NCI-H187 (cell line): ENCODE measurements around the gene TASOR2.

Experiments
- DNase-seq, 2 experiments: peaks; one replicate each; lab custom pipeline; 2025; lab: John Stamatoyannopoulos, UW

The TASOR2 gene, protein sequence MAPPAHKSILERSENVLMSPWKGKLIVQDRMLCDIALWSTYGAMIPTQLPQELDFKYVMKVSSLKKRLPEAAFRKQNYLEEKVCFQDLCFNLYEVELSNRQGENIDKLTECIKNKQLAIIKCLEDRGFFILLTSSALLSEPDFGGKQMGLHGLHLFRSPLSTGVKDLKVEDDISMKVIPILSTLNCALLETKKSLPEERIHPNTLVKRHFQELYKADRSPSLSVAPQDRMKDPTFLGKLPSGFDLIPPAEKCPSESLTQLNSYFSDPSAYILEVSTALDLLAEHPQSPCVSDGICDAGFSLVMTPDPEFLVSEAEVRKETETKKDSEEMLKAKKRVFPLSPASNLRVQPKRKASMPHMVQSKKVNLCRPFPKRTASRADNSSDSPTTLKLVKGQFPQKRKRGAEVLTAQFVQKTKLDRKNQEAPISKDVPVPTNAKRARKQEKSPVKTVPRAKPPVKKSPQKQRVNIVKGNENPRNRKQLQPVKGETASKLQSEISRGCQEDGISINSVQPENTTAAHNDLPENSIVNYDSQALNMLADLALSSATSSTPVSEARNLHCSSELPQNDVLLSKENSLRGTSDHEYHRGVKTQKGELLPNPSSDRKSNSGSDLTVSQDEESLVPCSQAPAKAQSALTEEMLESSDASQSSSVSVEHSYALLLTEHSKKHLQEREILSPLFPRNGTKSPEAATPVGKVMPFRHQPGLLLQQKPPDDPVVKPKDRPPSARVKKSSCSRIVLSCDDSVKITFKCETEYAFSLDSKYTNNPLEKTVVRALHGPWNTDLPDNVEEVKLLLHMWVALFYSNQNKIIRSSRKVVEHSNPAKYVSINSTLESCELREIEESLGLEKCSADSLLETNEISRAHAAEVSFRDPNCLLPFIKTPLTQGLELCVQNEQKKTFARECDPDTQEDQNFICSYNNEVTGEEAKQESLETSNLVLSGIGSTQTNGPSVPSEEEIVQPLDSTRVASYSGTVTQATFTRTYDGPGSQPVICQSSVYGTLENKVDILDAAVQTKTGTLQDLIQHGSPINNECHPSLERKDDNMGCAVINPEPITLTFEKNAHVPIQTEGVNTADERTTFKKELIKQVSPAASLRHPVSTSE (N-terminal part only)

DNA sequence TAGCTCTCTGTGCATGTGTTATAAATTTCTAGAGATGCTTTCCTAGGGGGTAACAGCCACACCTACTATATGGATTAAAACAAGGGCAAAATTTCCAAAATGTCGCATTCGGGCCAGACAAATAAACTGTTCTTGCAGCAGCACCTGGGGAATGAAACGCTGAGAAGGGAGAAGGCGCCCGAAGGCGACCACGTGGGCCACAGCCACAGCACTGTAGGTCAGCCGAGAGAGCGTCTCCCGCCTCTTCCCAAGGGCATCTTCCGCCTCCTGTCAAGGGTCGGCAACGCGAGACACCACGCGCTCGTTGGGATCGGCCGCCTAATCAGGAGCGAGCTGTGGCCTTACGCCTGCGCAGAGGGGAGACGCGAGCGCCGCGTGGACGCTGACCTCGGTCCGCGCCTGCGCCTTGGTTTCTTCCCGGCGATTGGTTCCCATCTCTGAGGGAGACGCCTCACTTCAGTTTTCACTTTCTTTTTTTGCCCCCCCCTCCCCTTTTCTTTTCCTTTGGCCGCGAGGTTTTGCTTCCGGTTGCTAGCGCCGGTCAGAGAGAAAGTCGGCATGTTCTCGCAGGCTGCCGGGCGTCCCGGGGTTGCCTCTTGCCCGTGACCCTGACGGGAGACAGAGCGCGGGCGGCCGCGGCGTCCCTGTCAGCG, at the start of gene TASOR2:
Gene TASOR2 (plus strand): TSS at position 521 of the 653 bp plus-strand sequence. CDS start 35,805 bp downstream, outside the sequence.
- DNase-seq = peak; percentile 88 to 90

DNA sequence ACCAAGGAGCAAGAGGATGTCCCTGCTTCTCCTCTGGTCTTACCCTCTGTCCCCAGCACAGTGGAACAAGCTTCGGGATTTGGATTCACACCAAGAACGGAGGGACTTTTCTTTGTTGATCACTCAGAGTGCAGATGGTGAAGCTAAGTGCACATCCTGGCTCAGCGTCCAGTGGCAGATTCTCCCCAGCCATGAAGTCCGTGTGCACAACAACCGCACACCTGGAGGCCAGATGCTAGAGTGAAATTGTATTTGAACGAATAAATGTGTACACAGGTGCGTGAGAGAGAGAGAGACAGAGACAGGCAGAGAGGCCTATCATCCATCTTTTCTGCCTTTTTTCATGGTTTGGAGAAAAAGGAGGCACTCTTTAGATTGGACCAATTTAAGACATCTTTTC, 49.7 kb upstream of the TASOR2 start:
- DNase-seq = no peak

DNA sequence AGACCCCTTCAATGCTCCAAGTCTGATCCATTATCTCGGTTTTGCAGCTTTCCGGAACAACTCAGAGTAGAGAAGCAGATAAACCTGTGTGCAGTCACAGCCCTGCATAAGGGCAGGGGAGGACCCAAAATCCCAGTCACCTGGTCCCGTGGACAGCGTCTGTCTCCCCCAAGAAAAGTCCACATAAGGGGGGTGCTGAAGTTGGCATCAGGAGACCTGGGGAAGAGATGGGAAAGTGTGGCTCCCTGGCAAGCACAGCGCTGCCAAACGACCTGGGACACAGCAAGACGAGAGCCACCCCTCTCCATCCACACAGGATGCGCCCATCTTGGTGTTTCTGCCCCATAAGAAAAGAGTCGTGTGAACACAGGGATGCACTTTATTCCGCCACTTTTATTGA, 46.1 kb upstream of the TASOR2 start:
- no peak for DNase-seq

DNA sequence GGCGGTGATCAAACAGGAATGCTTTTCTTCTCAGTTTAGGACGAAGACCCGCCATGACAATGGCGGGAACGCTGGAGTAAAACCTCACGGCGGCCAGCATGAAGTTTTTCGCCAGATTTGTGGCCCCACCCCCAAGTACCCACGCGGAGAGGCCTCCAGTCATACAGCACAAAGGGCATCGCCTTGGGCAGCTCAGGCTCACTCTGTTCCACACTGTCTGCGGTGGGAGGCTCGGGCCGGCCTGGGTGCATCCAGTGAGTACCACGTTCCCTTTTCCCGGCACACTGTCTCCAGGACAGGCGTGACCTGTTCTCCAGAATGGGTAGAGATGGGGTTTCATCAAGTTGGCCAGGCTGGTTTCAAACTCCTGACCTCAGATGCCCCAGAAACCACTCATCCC, 45.6 kb upstream of the TASOR2 start:
- no peak for DNase-seq

DNA sequence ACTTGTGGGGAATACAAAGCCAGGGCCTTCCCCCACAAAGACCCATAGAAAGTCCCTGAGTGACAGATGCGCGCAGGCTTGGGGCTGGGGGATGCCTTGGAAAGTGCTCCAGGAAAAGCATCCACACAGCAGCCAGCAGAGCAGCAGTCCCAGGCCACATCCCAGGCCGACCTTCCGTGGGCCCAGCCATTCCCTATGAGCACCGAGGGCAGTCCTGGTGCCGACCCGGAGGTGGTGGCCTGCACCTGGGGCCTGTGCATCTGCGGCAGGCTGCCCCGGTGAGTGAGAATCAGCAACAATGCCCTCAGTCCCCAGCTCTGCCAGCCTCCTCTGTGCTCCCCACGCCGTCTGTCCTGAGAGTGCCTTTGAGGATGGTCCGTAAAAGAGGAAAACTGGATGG, 44.6 kb upstream of the TASOR2 start:
- no peak for DNase-seq

DNA sequence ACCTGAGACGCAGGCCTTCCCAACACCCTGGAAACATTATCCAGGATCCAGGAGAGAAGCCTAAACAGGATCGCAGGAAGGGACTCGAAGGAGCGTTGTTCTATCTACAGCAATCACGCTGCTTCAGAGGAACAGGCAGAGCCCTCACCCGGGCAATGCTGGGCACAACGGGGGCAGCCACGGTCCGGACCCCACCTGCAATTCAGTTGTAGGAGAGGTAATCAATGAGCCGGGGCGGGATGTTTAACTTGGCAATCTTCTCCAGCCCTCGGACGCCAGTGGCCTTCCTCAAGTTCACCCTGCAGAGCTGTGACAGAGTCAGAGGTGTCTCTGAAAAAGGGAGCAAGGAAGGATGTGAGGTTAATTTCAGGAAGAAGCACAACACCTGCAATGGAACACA, 44.1 kb upstream of the TASOR2 start:
- no peak for DNase-seq

DNA sequence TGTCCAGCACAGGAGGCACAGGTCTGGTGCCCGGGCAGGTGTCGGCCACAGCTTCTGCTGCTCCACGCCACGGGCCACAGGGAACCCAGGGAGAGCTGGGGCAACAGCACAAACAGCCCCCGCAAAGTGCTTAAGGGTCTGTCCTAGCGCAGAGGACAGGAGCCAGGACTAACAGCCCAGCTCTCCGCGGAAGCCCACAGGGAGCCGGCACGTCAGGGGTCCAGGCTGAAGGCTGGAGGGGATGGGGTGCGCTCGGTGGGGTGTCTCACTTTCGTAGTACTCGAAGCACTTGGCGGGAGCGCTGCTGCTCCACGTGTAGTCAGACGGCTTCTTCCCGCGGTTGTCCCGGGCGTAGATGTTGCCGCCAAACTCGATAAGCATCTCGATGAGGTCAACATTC, 43.1 kb upstream of the TASOR2 start:
- DNase-seq = no peak

DNA sequence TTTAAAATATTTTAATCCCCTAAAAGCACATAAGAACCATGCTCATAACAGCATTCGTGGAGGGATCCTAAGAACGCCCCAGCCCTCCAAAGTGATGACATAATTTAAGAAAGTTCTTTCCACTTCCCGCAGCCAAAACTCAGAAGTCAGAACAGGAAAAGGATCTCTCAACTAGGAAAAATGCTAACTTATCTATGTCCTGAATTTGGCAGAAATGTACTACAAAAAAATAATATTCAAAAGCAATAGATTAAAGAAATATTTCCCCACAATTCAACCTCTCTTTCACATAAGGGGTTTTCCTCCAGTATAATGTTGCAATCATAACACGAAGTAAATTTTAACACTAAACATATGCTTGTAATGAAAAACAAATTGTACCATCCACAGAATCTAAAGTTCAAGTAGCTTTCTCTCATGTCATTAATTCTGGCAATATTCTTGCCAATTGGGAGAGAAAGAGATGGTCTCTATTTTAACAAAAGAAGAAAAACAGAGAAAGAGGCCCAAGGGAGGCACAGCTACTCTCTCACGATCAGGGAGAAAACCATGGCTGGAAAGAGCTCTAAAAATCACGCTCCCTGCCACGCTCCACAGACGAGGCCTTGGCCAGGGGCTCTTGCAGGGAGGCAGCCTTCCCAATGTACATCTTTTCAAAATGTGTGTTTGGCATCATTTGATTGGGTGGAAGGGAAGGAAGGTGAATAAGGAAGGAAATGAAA, 41.1 kb upstream of the TASOR2 start:
- DNase-seq = no peak

DNA sequence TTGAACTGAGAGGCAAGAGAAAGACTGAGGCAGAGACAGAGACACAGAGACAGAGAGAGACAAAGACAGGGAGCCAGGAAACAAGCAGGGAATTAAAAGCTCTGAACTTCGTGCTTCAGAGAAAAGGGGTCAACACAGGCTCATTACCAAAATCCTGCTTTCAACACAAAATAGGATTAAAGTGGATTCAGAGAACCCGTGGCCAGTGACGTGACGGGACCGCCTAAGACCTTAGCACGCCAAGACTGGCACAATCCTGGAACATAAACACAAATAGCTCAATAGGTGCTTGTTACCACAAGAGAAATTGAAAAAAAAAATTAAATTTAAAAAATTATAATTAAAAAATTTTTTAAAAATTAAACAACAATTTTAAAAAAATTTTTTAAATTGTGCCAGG, 39.7 kb upstream of the TASOR2 start:
- DNase-seq = no peak

DNA sequence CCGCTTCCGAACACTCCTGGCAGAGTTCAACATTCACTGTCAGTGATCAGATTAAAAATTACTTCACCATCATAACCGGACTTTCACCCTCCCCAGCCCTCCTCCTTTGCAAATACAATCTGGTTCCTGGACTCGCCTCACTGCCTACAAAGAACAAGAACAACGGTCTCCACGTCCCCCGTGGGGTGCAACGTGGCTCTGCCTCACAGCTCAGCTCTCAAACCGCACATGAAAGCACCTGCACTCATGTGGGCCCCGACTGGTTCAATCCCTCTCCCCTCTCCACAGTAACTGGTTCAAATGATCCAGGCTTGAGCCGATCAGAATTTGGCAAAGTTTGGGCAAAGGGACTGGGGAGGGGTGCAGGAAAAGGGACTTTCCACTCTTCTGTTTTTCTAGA, 39.3 kb upstream of the TASOR2 start:
- DNase-seq = no peak

DNA sequence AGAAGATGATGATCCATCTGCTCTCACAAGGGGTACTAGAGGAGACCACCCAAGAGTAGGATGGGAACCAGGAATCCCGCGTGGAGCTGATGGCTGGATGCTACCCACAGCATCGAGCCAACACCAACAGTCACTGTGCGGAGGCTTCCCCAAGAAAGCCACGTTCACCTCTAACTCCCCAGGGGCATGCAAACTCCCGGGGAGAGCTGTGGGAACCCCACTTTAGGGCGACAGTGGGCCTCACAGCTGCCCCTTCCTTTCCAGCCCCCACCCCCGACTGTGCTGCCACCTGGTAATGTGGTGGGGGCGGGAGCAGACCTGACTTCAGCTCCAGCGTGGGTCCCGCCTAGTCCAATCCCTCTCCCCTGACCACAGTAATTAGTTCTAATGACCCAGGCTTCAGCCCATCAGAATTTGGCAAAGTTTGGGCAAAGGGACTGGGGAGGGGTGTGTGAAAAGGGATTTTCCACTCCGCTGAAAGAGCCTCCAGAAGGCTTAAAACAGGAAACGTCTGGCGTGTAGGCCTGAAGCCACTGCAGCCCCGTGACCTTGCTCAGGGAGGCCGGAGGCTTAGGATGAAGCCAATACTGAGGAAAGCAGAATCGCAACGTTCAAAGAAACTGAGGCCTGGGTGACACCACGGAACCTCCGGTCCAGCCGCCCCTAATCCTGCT, 38.6 kb upstream of the TASOR2 start:
- no peak for DNase-seq

DNA sequence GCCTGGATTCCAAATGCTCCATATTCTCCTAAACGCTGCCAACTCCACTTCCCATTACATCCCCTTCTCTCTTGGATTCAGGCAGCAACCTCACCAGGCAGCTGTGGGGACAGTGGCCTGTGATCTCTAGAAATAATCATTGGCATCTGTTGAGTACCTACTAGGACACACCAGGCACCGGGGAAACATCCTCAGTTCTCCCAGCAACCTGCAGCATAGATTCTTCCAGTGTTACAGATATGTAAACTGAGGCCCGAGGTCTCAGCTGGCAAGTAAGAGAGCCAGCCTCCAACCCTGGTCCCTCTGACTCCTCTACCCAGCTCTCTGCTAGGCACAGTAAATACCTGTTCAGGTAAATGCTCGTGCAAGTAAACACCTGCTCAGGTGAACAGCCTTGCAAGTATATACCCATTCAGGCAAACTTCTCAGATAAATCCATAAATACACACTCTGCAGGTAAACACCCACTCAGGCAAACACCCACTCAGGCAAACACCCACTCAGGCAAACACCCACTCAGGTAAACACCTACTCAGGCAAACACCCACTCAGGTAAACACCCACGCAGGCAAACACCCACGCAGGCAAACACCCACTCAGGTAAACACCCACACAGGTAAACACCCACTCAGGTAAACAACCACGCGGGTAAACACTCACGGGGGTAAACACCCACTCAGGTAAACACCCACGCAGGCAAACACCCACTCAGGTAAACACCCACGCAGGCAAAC, 37.0 kb upstream of the TASOR2 start:
- no peak for DNase-seq

DNA sequence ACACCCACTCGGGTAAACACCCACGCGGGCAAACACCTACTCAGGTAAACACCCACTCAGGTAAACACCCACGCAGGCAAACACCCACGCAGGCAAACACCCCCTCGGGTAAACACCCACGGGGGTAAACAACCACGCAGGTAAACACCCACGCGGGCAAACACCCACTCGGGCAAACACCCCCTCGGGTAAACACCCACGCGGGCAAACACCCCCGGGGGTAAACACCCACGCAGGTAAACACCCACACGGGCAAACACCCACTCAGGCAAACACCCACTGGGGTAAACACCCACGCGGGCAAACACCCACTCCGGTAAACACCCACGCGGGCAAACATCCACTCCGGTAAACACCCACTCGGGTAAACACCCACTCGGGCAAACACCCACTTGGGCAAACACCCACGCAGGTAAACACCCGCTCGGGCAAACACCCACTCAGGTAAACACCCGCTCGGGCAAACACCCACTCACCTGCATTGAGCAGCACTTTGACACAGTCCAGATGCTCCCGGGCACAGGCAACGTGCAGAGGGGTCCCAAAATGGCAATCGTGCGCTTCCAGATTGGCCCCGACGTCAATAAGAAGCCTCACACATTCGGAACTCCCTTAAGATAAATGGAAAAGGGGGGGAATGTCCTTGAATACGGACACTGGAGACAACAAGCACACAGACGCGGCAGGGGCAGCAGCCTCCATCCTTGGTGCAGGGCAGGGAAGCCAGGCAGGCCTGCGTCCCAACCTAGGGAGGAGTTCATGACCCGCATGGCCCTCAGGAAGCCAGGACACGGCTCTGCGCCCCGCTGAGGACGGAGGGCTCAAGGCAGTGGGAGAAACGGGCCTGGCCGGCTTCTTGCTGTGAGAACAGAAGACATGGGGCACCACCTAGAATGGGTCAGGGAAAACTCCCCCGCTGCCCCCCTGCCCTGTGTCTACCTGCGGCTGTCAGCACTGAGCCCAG, 35.9 kb upstream of the TASOR2 start:
- no peak for DNase-seq

DNA sequence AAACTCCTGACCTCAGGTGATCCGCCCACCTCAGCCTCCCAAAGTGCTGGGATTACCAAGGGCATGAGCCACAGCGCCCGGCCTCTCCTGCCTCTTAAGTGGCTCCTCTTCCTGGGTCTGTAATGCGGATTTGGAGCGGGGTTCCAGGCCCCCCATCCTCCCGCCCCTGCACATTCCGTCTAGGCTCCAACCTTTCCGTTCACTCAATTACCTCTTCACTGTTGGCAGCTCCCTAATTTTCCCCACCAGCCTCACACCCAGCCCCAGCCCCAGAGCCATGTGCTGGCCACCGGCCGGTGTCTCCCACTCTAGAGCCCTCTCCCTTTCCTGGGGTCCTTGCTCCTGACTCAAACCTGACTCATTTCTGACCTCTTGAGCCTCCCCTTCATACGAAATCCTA, 34.9 kb upstream of the TASOR2 start:
- DNase-seq = no peak

DNA sequence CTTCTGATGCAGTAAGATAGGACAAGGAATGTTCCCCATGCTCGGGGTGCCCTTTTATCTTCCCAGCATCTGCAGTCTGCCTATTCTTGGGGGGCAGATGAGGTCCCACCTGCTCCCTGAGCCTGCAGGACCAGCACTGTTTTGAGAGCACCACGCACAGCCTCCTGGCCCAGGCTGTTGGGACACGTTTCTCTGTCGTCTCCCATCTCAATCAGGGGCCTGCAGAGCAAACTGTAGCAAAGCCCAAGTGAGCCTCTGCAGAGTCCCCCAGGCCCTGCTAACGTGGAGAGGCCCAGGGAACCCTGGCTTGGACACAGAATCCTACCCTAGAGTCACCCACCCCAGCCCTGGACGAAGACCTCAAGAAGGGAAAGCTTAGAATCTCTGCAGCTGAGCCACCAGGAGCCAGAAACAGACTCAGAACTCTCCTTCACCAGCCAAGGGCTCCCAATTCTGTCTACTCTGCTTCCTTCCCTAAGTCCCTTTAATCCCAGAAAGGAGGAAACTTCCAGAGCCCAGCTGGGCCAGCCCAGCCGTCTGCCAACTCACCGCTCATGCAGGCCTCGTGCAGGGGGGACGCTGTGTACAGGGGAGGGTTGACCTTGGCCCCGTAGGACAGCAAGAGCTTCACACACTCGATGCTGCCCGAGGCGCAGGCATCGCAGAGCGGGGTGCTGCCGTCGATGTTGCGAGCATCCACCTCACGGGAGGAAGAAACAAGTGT, 33.8 kb upstream of the TASOR2 start:
- no peak for DNase-seq

DNA sequence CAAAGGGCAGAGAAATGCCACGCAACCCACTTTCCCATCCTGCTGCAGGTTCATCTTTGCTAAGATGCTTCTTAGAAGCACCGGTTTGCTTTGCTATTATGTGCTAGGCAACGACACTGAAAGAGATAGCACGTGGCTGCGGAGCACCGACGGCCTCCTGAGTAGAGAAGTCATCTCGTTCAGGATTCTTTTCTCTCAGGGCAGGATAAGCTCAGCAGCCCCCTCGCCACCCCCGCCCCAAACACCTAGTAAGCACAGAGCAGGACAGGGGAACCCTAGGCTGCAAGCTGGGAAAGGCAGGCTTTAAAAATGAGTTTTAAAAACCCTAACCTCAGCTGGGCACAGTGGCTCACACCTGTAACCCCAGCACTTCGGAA, 33.3 kb upstream of the TASOR2 start:
- DNase-seq = no peak

DNA sequence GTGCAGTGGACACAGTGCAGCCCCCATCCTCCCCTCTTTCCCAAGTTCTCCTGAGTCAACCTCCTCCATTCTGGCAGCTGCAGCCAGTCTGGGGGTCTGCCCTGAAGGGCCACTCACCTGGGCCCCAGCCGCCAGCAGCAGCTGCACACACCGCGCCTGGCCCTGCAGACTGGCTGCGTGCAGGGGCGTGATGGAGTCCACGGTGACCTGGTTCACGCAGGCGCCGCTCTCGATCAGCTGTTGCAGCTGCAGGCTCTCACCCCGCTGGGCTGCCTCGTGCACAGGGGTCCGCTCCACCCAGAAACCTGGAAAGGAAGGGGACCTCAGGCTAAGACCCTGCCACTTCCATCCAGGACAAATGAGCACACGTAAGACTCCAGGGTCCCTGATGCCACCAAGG, 31.9 kb upstream of the TASOR2 start:
- no peak for DNase-seq

DNA sequence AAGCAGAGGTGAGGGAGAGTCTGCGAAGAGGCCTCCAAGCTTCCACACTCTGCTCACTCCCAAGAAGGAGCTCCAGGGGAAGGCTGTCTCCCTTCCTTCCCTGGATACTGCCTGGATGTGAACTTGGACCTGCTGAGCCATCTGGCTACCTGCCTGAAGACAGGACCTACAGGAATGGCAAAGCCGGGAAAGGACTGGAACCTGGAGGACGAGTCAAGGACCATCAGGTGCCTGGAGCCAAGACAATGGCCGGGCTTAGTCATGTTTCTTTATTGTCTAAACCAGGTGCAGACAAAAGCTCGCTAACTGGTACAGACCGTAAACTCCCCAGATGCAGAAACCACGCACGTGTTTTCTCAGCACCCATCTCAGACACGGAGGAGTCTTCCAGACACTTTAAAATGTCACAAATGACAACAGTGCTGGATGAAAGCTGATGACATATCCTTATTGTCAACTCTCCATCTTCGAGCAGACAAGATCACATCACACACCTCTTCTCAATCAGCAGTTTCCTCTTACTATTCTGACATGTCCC, 30.4 kb upstream of the TASOR2 start:
- DNase-seq = no peak
